Stimulated activated CD4-positive, alpha-beta T cell treated with anti-CD3 and anti-CD28 coated beads, TNF-alpha, amount 100 ng/mL, for 24 hours (primary cell): Measurements from ENCODE around the gene PAOX.

Source experiments
- DNase-seq, 3 experiments: peaks; one replicate each; pipeline ENCODE4 v3.0.0-alpha.2; 2020; ENCODE audit warnings: low read depth in 3 of 3

PAOX gene

GRCh38 chr10:133379152-133379800, at the start of gene PAOX:
TSS of gene PAOX (plus strand) at chr10:133379262. CDS start at chr10:133379317, 55 bp downstream.
- DNase-seq: peak in 1 of 3 experiments; percentile 53

- DNase-seq: peak; percentile 74 to 87 (median 78)
Observed at GRCh38 chr10:133329491-133330202, 49.4 kb upstream of the PAOX start.

- no peak for DNase-seq
Observed at GRCh38 chr10:133332936-133333699, 45.9 kb upstream of the PAOX start.

GRCh38 chr10:133334503-133335245, 44.4 kb upstream of the PAOX start:
- peak in 1 of 3 experiments; percentile 26 for DNase-seq

GRCh38 chr10:133335246-133336117, 43.6 kb upstream of the PAOX start:
- DNase-seq: peak; percentile 56 to 70 (median 65)

GRCh38 chr10:133336118-133336576, 42.9 kb upstream of the PAOX start:
- no peak for DNase-seq

GRCh38 chr10:133336577-133337369, 42.3 kb upstream of the PAOX start, which contains the start of gene CALY:
TSS of gene CALY (minus strand) at chr10:133336896. CDS start at chr10:133328989, 7,907 bp downstream.
- peak; percentile 36 to 53 (median 45) for DNase-seq

- no peak for DNase-seq
Observed at GRCh38 chr10:133337370-133337725, 41.7 kb upstream of the PAOX start.

- DNase-seq: no peak
Observed at GRCh38 chr10:133338080-133339071, 40.7 kb upstream of the PAOX start.

- no peak for DNase-seq
Observed at GRCh38 chr10:133339708-133340380, 39.2 kb upstream of the PAOX start.

GRCh38 chr10:133341983-133342382, 37.1 kb upstream of the PAOX start:
- DNase-seq: no peak

GRCh38 chr10:133342942-133343341, 36.1 kb upstream of the PAOX start:
- DNase-seq: no peak

GRCh38 chr10:133343558-133343957, 35.5 kb upstream of the PAOX start:
- no peak for DNase-seq

GRCh38 chr10:133344236-133344635, 34.8 kb upstream of the PAOX start:
- no peak for DNase-seq

- no peak for DNase-seq
Observed at GRCh38 chr10:133346413-133346812, 32.6 kb upstream of the PAOX start.

- no peak for DNase-seq
Observed at GRCh38 chr10:133347710-133348517, 31.1 kb upstream of the PAOX start.

GRCh38 chr10:133349160-133349568, 29.9 kb upstream of the PAOX start:
- no peak for DNase-seq
